BE2C (cell line): ENCODE results near the gene MYO1E.

ENCODE experiments used
- DNase-seq: peaks from one replicate; pipeline ENCODE4 v3.0.0-alpha.2; 2020
- H3K27me3 ChIP-seq: fragments of 250-450 bp; sonication (Bioruptor Pico); 2 replicates; pipeline ENCODE4 v1.5.1; 2020; ENCODE audit warnings: mild to moderate bottlenecking
- H3K36me3 ChIP-seq: fragments of 250-450 bp; sonication (Bioruptor Pico); 2 replicates; pipeline ENCODE4 v1.5.1; 2020; ENCODE audit warnings: mild to moderate bottlenecking
- H3K4me1 ChIP-seq: fragments of 250-450 bp; sonication (Bioruptor Pico); 2 replicates; pipeline ENCODE4 v1.5.1; 2020
- H3K4me3 ChIP-seq: 2 replicates; pipeline ENCODE4 v1.5.1; 2011; ENCODE audit warnings: low read depth, low read length
- H3K9me3 ChIP-seq: fragments of 250-450 bp; sonication (Bioruptor Pico); 2 replicates; pipeline ENCODE4 v1.5.1; 2020
- TF ChIP-seq, protein P1 (sequence below): IDR thresholded peaks from 2 replicates; pipeline ENCODE4 v1.5.1; 2012; ENCODE audit warnings: mild to moderate bottlenecking, low read depth, low read length

Gene MYO1E

DNA sequence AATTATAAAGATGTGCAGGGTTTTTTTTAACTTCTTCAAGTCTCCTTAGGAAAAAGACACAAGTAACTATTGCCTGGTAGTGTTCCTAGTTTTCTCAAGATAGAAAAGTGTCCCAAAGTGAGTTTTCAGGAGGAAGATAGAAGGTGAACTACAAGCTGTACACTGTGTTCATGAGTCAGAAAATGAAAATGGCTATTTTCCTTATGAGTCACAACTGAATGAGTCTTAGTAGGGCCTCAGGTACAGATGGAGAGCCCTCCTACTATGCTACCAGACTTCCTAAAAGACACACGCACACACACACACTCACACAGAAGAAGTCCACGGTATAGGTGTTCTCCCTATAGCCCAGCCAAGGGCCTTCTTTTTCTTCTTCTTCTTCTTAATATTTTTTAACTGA, 3.1 kb downstream of the MYO1E start:
- peaks cover 58% of the 10 kb centered on the region for H3K27me3 ChIP-seq
- no peaks in the 10 kb centered on the region for H3K4me1 ChIP-seq
- H3K36me3 ChIP-seq = no peaks in the 10 kb centered on the region
- TF ChIP-seq, protein P1, sequence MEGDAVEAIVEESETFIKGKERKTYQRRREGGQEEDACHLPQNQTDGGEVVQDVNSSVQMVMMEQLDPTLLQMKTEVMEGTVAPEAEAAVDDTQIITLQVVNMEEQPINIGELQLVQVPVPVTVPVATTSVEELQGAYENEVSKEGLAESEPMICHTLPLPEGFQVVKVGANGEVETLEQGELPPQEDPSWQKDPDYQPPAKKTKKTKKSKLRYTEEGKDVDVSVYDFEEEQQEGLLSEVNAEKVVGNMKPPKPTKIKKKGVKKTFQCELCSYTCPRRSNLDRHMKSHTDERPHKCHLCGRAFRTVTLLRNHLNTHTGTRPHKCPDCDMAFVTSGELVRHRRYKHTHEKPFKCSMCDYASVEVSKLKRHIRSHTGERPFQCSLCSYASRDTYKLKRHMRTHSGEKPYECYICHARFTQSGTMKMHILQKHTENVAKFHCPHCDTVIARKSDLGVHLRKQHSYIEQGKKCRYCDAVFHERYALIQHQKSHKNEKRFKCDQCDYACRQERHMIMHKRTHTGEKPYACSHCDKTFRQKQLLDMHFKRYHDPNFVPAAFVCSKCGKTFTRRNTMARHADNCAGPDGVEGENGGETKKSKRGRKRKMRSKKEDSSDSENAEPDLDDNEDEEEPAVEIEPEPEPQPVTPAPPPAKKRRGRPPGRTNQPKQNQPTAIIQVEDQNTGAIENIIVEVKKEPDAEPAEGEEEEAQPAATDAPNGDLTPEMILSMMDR = no peak
- no peak overlapping the region for H3K4me3 ChIP-seq
- DNase-seq = no peak
- no peaks in the 10 kb centered on the region for H3K9me3 ChIP-seq

DNA sequence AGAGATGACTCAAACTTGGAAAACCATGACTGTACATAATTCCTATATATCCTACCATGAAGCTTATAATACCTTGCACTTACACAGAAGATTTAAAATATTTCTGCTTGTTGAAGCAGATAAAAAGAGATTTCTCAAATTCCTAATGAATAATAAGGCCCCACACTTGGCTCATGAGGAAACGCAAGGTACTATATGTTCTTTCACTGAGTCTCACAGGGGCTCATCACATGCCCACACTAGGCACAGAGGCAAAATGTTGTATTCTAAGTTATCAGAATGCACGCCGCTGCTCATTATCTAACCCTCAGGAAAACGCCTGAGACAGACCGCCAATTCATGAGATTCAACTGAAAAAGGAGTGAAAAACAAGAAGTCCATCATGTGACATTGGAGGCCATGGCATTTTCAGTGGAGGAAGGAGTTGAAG, 5.6 kb downstream of the MYO1E start:
- Histone ChIP-seq H3K9me3 (no peaks in the 10 kb centered on the region), H3K4me1 (no peaks in the 10 kb centered on the region), H3K27me3 (peaks cover 44% of the 10 kb centered on the region), H3K36me3 (no peaks in the 10 kb centered on the region), H3K4me3 (no peak overlapping the region)
- TF ChIP-seq, protein P1 = no peak
- DNase-seq = no peak

DNA sequence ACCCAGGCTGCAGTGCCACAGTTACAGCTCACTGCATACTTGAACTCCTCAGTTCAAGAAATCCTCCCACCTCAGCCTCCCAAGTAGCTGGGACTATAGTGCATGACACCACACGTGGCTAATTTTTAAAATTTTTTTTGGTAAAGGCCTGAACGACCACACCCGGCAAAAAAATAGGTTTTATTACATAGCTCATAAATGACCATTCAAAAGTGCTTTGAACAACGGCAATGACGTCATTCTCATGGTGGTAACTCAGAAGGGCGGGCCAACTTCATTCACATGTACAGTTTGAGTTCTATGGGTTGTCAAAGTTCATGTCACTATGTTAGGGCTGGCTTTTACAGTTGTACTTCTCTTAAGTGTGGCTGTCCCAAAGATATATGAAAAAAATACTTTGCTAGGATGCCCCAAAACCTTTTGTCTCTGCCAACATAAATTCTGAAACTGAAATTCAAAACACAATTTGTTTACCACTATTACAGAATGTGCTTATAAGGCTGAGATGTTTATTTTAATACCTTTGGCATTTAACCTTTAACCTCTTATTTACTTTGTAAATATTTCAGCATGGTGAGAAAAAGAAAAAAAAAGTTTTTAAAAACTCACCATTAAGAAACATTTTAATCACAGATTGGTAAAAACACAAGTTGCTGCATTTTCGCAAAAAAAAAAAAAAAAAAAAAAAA, 6.2 kb downstream of the MYO1E start:
- Histone ChIP-seq H3K9me3 (no peaks in the 10 kb centered on the region), H3K27me3 (peaks cover 40% of the 10 kb centered on the region), H3K4me1 (no peaks in the 10 kb centered on the region), H3K4me3 (no peak overlapping the region), H3K36me3 (no peaks in the 10 kb centered on the region)
- DNase-seq = no peak
- TF ChIP-seq, protein P1 = no peak

DNA sequence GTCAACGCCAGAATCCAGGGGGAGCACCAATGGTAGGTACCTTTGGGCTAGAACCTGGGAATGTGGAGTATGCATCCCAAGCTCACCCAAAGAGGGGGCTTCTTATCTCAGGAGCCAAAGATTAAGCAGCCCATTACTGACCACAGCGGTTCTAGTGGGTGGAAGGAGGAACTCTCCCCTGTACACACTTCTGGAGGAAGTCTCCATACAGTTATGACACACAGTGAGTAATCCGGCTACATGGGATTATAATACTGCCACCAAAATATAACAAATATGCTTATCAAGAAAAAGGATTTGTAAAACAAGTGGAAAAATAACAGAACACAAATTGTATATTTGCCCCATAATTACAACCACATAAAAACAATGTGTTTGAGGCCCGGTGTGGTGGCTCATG, 8.4 kb downstream of the MYO1E start:
- Histone ChIP-seq H3K4me3 (no peak overlapping the region), H3K36me3 (no peaks in the 10 kb centered on the region), H3K27me3 (peaks cover 18% of the 10 kb centered on the region), H3K4me1 (no peaks in the 10 kb centered on the region), H3K9me3 (no peaks in the 10 kb centered on the region)
- DNase-seq = no peak
- TF ChIP-seq, protein P1 = no peak

DNA sequence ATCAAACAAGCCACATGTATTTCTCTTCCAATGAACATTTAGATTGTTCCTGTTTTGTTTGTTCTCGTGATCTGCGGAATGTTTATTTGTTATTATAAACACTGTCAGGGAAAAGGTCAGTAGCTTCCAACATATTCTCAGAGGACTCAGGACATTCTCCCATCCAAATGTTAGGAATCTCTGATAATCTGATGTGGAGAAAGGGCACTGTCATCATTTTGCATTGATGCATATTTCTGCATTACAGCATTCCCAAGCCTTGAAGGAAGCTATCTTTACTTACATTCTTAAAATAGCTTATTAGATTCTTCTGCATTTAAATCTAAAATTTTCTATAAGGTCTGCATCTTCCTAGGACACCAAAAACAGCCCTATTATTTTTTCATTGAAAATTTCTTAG, 10.3 kb downstream of the MYO1E start:
- Histone ChIP-seq H3K4me3 (no peak overlapping the region), H3K27me3 (peaks cover 11% of the 10 kb centered on the region), H3K9me3 (no peaks in the 10 kb centered on the region), H3K36me3 (no peaks in the 10 kb centered on the region), H3K4me1 (no peaks in the 10 kb centered on the region)
- TF ChIP-seq, protein P1 = no peak
- no peak for DNase-seq

DNA sequence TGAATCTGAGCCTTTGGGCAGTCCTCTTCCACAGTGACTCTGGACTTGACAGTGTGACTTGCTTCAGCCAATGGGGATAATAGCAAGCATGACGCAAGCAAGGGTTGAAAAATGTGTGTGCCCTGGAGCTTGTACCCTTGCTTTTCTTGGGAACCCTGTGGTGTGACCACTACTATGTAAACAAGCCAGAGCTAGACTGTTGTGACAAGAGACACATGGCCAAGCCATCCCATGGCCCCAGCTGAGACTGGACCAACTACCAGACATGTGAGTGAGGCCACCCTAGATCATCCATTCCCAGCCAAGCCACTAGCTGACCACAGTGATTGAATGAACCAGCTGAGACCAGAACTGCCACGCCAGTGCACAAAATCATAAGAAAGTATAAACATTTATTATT, 11.8 kb downstream of the MYO1E start:
- no peaks in the 10 kb centered on the region for H3K9me3 ChIP-seq
- no peak for DNase-seq

More for the DNA sequence above, 11.8 kb downstream of the MYO1E start:
- TF ChIP-seq, protein P1 = no peak
- H3K36me3 ChIP-seq = no peaks in the 10 kb centered on the region
- H3K4me1 ChIP-seq = no peaks in the 10 kb centered on the region
- H3K4me3 ChIP-seq = no peak overlapping the region
- peaks cover 15% of the 10 kb centered on the region for H3K27me3 ChIP-seq
